Activated CD4-positive, alpha-beta T cell treated with anti-CD3 and anti-CD28 coated beads, Interleukin-2, amount 50 U/mL, for 16 hours (primary cell): ENCODE data around the gene EPHA2.
A peak's percentile ranks its signal among the peaks of the same experiment; 100 is the strongest.
"Not testable (repeated sequence)": the region's sequence is repeated elsewhere in the genome, so short reads cannot be mapped to it uniquely, and the experiment has no call there.

Experiments used
- DNase-seq: peaks from one replicate; pipeline ENCODE4 v3.0.0-alpha.2; 2020

The EPHA2 gene

GRCh38 chr1:16155537-16156410 lies at the start of gene EPHA2:
TSS of gene EPHA2 (minus strand) at chr1:16156069. CDS start at chr1:16155932, 137 bp downstream.
- DNase-seq, result no peak

GRCh38 chr1:16205334-16205671 lies 49.4 kb upstream of the EPHA2 start:
- DNase-seq, result no peak

GRCh38 chr1:16204634-16205333 lies 48.9 kb upstream of the EPHA2 start:
- DNase-seq, result peak; percentile 21

- DNase-seq, result no peak
Measured at GRCh38 chr1:16204216-16204615, 48.3 kb upstream of the EPHA2 start.

GRCh38 chr1:16203550-16203949 lies 47.7 kb upstream of the EPHA2 start:
- DNase-seq, result no peak

GRCh38 chr1:16202281-16203210 lies 46.7 kb upstream of the EPHA2 start:
- DNase-seq, result no peak

- no peak for DNase-seq
Measured at GRCh38 chr1:16199700-16200099, 43.8 kb upstream of the EPHA2 start.

- DNase-seq, result no peak
Measured at GRCh38 chr1:16199157-16199501, 43.3 kb upstream of the EPHA2 start.

GRCh38 chr1:16198444-16199156 lies 42.7 kb upstream of the EPHA2 start:
- no peak for DNase-seq

- no peak for DNase-seq
Measured at GRCh38 chr1:16196874-16197273, 41.0 kb upstream of the EPHA2 start.

- DNase-seq, result not testable (repeated sequence)
Measured at GRCh38 chr1:16196139-16196538, 40.3 kb upstream of the EPHA2 start.

GRCh38 chr1:16195518-16195905 lies 39.6 kb upstream of the EPHA2 start:
- no peak for DNase-seq

GRCh38 chr1:16191916-16192546 lies 36.2 kb upstream of the EPHA2 start:
- DNase-seq, result no peak

- DNase-seq, result no peak
Measured at GRCh38 chr1:16191309-16191708, 35.4 kb upstream of the EPHA2 start.

GRCh38 chr1:16189921-16190621 lies 34.2 kb upstream of the EPHA2 start:
- no peak for DNase-seq

- DNase-seq, result no peak
Measured at GRCh38 chr1:16189003-16189402, 33.1 kb upstream of the EPHA2 start.

- peak; percentile 78 for DNase-seq
Measured at GRCh38 chr1:16187748-16188401, 32.0 kb upstream of the EPHA2 start.

GRCh38 chr1:16186655-16187235 lies 30.9 kb upstream of the EPHA2 start:
- DNase-seq, result no peak

GRCh38 chr1:16184557-16185303 lies 28.9 kb upstream of the EPHA2 start:
- no peak for DNase-seq
